HEK293T (cell line): Measurements from ENCODE around the gene FUBP3.

Source experiments
- ARNT ChIP-seq: fragments of 450-650 bp; IDR thresholded peaks from 2 replicates; pipeline ENCODE4 v1.6.1; 2017; ENCODE audit warnings: mild to moderate bottlenecking
- BHLHE40 ChIP-seq: fragments of 450-650 bp; IDR thresholded peaks from 2 replicates; pipeline ENCODE4 v1.6.1; 2016; ENCODE audit warnings: mild to moderate bottlenecking, moderate library complexity, borderline replicate concordance
- CTBP1 ChIP-seq: fragments of 450-650 bp; IDR thresholded peaks from 2 replicates; pipeline ENCODE4 v1.6.1; 2016; ENCODE audit warnings: borderline replicate concordance
- ELF4 ChIP-seq: fragments of 450-650 bp; IDR thresholded peaks from 2 replicates; pipeline ENCODE4 v1.6.1; 2017; ENCODE audit warnings: antibody characterized with exemption
- FOXM1 ChIP-seq: fragments of 450-650 bp; IDR thresholded peaks from 2 replicates; pipeline ENCODE4 v1.6.1; 2017; ENCODE audit warnings: mild to moderate bottlenecking, borderline replicate concordance
- NFRKB ChIP-seq: fragments of 450-650 bp; IDR thresholded peaks from 2 replicates; pipeline ENCODE4 v1.6.1; 2016; ENCODE audit warnings: mild to moderate bottlenecking, moderate library complexity
- SP1 ChIP-seq: fragments of 450-650 bp; IDR thresholded peaks from 2 replicates; pipeline ENCODE4 v1.6.1; 2017
- TARDBP ChIP-seq: fragments of 450-650 bp; IDR thresholded peaks from 2 replicates; pipeline ENCODE4 v1.6.1; 2016

DNA sequence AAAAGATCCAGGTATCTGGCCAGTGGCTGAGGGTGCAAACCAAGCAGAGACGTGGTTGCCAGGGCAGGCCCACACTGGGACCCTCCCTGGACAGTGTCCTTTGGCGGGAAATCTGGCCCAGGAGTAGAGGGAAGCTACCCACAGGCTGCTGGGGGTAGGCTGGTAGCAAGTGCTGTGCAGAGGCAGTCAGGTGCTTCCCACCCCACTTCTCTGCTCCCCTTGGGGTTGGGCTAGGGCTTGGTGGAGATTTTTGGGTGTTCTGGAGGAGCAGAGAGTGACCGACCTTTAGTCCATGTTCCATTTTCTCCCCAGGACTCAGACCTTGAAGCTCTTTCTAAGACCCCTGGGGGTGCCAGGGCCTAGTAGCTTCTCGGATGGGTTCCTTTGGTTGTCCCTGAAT lies 90.6 kb downstream of the FUBP3 start:
- TF ChIP-seq BHLHE40 (no peak), TARDBP (no peak), SP1 (no peak), ARNT (no peak), CTBP1 (no peak), ELF4 (no peak), FOXM1 (no peak), NFRKB (no peak)
